WI38 (cell line): ENCODE data around the gene PSRC1.
A peak's percentile ranks its signal among the peaks of the same experiment; 100 is the strongest.

Experiments used
- H3K4me3 ChIP-seq: 2 replicates; pipeline ENCODE4 v1.5.1; 2011; ENCODE audit warnings: low read depth, mild to moderate bottlenecking, control low read depth, low read length
- TF ChIP-seq, protein P1 (sequence below): IDR thresholded peaks from 2 replicates; pipeline ENCODE4 v1.5.1; 2012; ENCODE audit warnings: low read depth, mild to moderate bottlenecking, control low read depth, low read length

Gene PSRC1

DNA sequence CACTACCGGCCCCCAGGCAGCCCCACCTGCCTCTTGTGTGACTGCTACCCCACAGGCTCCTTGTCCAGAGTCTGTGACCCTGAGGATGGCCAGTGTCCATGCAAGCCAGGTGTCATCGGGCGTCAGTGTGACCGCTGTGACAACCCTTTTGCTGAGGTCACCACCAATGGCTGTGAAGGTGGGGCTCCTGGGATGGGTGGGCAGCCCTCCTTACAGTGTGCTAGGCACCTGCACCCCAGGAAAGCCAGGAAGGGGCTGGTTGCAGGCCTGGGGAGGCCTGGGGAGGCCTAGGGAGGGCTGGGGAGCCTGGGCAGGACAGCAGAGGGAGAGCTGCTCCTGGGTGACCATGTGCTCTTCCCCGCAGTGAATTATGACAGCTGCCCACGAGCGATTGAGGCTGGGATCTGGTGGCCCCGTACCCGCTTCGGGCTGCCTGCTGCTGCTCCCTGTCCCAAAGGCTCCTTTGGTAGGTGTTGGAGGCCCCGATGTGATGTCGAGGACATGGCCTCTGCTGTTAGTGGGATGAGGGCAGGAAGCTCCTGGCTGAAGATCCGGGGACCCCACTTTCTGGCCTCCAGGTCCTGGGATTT, 17.1 kb downstream of the PSRC1 start:
- TF ChIP-seq, protein P1, sequence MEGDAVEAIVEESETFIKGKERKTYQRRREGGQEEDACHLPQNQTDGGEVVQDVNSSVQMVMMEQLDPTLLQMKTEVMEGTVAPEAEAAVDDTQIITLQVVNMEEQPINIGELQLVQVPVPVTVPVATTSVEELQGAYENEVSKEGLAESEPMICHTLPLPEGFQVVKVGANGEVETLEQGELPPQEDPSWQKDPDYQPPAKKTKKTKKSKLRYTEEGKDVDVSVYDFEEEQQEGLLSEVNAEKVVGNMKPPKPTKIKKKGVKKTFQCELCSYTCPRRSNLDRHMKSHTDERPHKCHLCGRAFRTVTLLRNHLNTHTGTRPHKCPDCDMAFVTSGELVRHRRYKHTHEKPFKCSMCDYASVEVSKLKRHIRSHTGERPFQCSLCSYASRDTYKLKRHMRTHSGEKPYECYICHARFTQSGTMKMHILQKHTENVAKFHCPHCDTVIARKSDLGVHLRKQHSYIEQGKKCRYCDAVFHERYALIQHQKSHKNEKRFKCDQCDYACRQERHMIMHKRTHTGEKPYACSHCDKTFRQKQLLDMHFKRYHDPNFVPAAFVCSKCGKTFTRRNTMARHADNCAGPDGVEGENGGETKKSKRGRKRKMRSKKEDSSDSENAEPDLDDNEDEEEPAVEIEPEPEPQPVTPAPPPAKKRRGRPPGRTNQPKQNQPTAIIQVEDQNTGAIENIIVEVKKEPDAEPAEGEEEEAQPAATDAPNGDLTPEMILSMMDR = no peak

GRCh38 chr1:109265016-109265415, 17.9 kb downstream of the PSRC1 start:
- TF ChIP-seq, protein P1 = no peak

More for the DNA sequence above, 17.1 kb downstream of the PSRC1 start:
- no peak overlapping the region for H3K4me3 ChIP-seq

DNA sequence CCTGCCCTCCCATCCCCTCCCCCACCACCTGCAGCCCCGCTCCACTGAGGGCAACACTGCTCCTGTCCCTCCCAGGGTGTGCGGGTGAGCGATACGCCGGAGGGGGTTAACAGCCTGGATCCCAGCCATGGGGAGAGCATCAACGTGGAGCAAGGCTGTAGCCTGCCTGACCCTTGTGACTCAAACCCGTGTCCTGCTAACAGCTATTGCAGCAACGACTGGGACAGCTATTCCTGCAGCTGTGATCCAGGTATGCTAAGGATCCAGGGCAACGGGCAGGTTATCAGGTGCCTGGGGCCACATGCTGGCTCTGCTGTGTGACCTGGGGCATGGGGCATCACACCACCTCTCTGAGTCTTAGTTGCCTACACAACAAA, 18.6 kb downstream of the PSRC1 start:
- no peak overlapping the region for H3K4me3 ChIP-seq
- TF ChIP-seq, protein P1 = no peak

More at GRCh38 chr1:109265016-109265415, 17.9 kb downstream of the PSRC1 start:
- no peak overlapping the region for H3K4me3 ChIP-seq

DNA sequence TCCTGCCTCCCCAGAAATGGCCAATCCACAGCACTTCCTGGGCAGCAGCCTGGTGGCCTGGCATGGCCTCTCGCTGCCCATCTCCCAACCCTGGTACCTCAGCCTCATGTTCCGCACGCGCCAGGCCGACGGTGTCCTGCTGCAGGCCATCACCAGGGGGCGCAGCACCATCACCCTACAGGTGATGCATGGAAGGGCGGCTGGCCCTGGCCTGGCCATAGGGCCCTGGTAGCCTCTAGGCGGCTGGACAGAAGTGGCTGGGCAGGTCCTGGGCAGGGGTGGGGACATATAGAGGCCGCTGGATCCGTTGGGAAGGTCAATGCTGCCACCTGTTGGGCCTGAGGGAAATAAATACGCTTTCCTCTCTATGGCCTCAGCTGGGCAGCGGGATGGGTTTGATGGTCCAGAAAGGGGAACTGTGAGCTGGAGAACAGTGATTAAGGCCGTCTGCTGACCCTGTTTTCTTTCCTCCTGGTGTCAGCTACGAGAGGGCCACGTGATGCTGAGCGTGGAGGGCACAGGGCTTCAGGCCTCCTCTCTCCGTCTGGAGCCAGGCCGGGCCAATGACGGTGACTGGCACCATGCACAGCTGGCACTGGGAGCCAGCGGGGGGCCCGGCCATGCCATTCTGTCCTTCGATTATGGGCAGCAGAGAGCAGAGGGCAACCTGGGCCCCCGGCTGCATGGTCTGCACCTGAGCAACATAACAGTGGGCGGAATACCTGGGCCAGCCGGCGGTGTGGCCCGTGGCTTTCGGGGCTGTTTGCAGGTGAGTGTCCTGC, 19.2 kb downstream of the PSRC1 start:
- no peak overlapping the region for H3K4me3 ChIP-seq
- TF ChIP-seq, protein P1 = peak; percentile 98

DNA sequence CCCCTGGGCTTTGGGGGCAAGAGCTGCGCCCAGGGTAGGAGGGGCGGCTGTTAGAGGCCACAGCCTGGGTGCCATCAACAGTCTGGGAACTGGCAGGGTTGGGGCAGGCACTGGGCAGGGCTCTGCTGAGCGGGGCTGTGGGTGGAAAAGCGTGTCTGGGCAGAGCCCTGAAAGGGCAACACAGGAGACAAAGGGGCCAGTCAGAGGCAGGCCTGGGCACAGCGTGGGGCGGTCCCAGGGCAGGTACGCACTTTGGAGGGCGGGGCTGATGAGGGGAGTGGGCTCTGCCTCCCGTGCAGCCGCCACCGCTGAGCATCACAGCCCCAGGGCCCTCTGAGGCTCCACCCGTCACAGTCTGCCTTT, 19.7 kb downstream of the PSRC1 start:
- TF ChIP-seq, protein P1 = no peak
- no peak overlapping the region for H3K4me3 ChIP-seq

- no peak overlapping the region for H3K4me3 ChIP-seq
- TF ChIP-seq, protein P1 = no peak
Observed at GRCh38 chr1:109262231-109263055, 20.5 kb downstream of the PSRC1 start.

- TF ChIP-seq, protein P1 = no peak
Observed at GRCh38 chr1:109261578-109261977, 21.4 kb downstream of the PSRC1 start.

More at GRCh38 chr1:109261578-109261977, 21.4 kb downstream of the PSRC1 start:
- H3K4me3 ChIP-seq = no peak overlapping the region
